H1 (cell line): Measurements from ENCODE around the gene RHOU. TPM values are rescaled to one million over a fixed set of nuclear protein-coding genes. Genes with fewer than 3 reads are reported as not detected.
A peak's percentile ranks its signal among the peaks of the same experiment; 100 is the strongest.

ENCODE experiments used
- CTCF ChIA-PET: fragments of 300-600 bp; sonication (Branson Sonifier 250); formaldehyde crosslinking; loops from one replicate; lab custom pipeline; 2021; ENCODE audit not compliant: partially characterized antibody; lab: Charles Lee
- POLR2A ChIA-PET: fragments of 300-600 bp; sonication (Branson Sonifier 250); formaldehyde crosslinking; loops from one replicate; lab custom pipeline; 2021; ENCODE audit warnings: inconsistent platforms; ENCODE audit not compliant: partially characterized antibody; lab: Charles Lee
- DNase-seq, 2 experiments: peaks; one replicate each; pipeline versions ENCODE4 v3.0.0 to v3.0.0-alpha.2; 2010 to 2022; ENCODE audit warnings: low spot score in 2 of 2, low read depth in 1 of 2, mixed read lengths in 1 of 2
- FAIRE-seq: peaks from 2 replicates; lab custom pipeline; 2011; peaks lifted over from hg19 to GRCh38; lab: Jason Lieb, UNC
- H2AFZ ChIP-seq: 2 replicates; pipeline ENCODE4 v1.8.1; 2012; ENCODE audit warnings: low read length, inconsistent platforms
- H2AK5ac ChIP-seq: 2 replicates; pipeline ENCODE4 v1.6.1; 2013; ENCODE audit warnings: low read depth, low read length
- H2BK120ac ChIP-seq: replicated peaks from 2 replicates; pipeline ENCODE3; 2013; ENCODE audit warnings: low read depth, low read length, inconsistent platforms
- H2BK12ac ChIP-seq: 2 replicates; pipeline ENCODE4 v1.6.1; 2013; ENCODE audit warnings: low read depth, low read length
- H2BK15ac ChIP-seq: 2 replicates; pipeline ENCODE4 v1.6.1; 2013; ENCODE audit warnings: low read length
- H2BK20ac ChIP-seq: 2 replicates; pipeline ENCODE4 v1.6.1; 2013; ENCODE audit warnings: low read length
- H2BK5ac ChIP-seq: 2 replicates; pipeline ENCODE4 v1.6.1; 2013; ENCODE audit warnings: low read depth, low read length
- H3K14ac ChIP-seq: 2 replicates; pipeline ENCODE4 v1.6.1; 2013; ENCODE audit warnings: inconsistent platforms; ENCODE audit not compliant: insufficient read length
- H3K18ac ChIP-seq: 2 replicates; pipeline ENCODE4 v1.6.1; 2013; ENCODE audit warnings: low read length; ENCODE audit errors: extremely low read depth
- H3K23ac ChIP-seq: 2 replicates; pipeline ENCODE4 v1.6.1; 2013; ENCODE audit warnings: inconsistent platforms; ENCODE audit not compliant: insufficient read length
- H3K23me2 ChIP-seq: 2 replicates; pipeline ENCODE4 v1.6.1; 2013; ENCODE audit warnings: low read depth, low read length
- H3K27ac ChIP-seq: 2 replicates; pipeline ENCODE4 v1.6.1; 2011; ENCODE audit warnings: low read depth, low read length, inconsistent platforms
- H3K27me3 ChIP-seq, 4 experiments: replicated peaks in 1 of 4; 1 replicate in 1 of 4; 2 replicates in 3 of 4; pipeline versions ENCODE4 v1.6.1 to v1.8.1; 2011 to 2013; ENCODE audit warnings: low read length in 3 of 4, mild to moderate bottlenecking in 3 of 4, inconsistent platforms in 2 of 4, mixed read lengths in 2 of 4, moderate library complexity in 1 of 4; ENCODE audit not compliant: control insufficient read depth in 3 of 4, insufficient read depth in 3 of 4; ENCODE audit errors: extremely low read depth in 1 of 4
- H3K36me3 ChIP-seq, 4 experiments: 2 replicates each; pipeline versions ENCODE4 v1.6.1 to v1.8.1; 2011 to 2013; ENCODE audit warnings: mild to moderate bottlenecking in 4 of 4, low read length in 3 of 4, moderate library complexity in 2 of 4, control low read depth in 1 of 4, inconsistent platforms in 1 of 4; ENCODE audit not compliant: insufficient read depth in 4 of 4, control insufficient read depth in 2 of 4
- H3K4ac ChIP-seq: replicated peaks from 2 replicates; pipeline ENCODE3; 2013; ENCODE audit warnings: low read length, low read depth, mixed read lengths, inconsistent platforms; ENCODE audit not compliant: insufficient read length
- H3K4me1 ChIP-seq, 4 experiments: replicated peaks in 1 of 4; 1 replicate in 1 of 4; 2 replicates in 3 of 4; pipeline versions ENCODE4 v1.6.1 to v1.8.1; 2011 to 2013; ENCODE audit warnings: low read length in 3 of 4, inconsistent platforms in 2 of 4, mixed read lengths in 1 of 4; ENCODE audit not compliant: insufficient read depth in 4 of 4, control insufficient read depth in 3 of 4
- H3K4me2 ChIP-seq, 2 experiments: 2 replicates each; pipeline versions ENCODE4 v1.6.1 to v1.8.1; 2011 to 2013; ENCODE audit warnings: low read depth in 2 of 2, low read length in 2 of 2, control low read depth in 1 of 2, inconsistent platforms in 1 of 2, mild to moderate bottlenecking in 1 of 2; ENCODE audit not compliant: insufficient read depth in 1 of 2
- H3K4me3 ChIP-seq, 4 experiments: fragments of 200-600, 300-600 bp in 1 of 4; sonication (generic), shearing (Covaris generic), sonication (Bioruptor Twin) in 1 of 4; 2 replicates each; pipeline versions ENCODE4 v1.5.1 to v1.8.1; 2011 to 2016; ENCODE audit warnings: low read length in 4 of 4, low read depth in 3 of 4, control low read depth in 2 of 4, inconsistent platforms in 2 of 4, mild to moderate bottlenecking in 2 of 4, mixed read lengths in 1 of 4, moderate library complexity in 1 of 4; ENCODE audit not compliant: insufficient read depth in 2 of 4; ENCODE audit errors: extremely low read depth in 1 of 4
- H3K56ac ChIP-seq: replicated peaks from 2 replicates; pipeline ENCODE3; 2013; ENCODE audit warnings: low read depth, mild to moderate bottlenecking, mixed read lengths, low read length, inconsistent platforms; ENCODE audit not compliant: insufficient read length
- H3K79me1 ChIP-seq: 2 replicates; pipeline ENCODE4 v1.6.1; 2013; ENCODE audit warnings: low read depth, low read length, control low read depth
- H3K79me2 ChIP-seq, 2 experiments: 2 replicates each; pipeline versions ENCODE4 v1.6.1 to v1.8.1; 2012 to 2013; ENCODE audit warnings: low read length in 2 of 2, mild to moderate bottlenecking in 2 of 2, inconsistent platforms in 1 of 2; ENCODE audit not compliant: insufficient read depth in 2 of 2, control insufficient read depth in 1 of 2
- H3K9ac ChIP-seq, 4 experiments: replicated peaks in 1 of 4; 1 replicate in 1 of 4; 2 replicates in 3 of 4; pipeline versions ENCODE4 v1.6.1 to v1.8.1; 2011 to 2013; ENCODE audit warnings: low read depth in 3 of 4, low read length in 3 of 4, control low read depth in 2 of 4, mild to moderate bottlenecking in 2 of 4, moderate library complexity in 2 of 4, inconsistent platforms in 1 of 4; ENCODE audit errors: extremely low read depth in 1 of 4
- H3K9me3 ChIP-seq, 2 experiments: 2 replicates each; pipeline versions ENCODE4 v1.6.1 to v1.8.1; 2012 to 2013; ENCODE audit warnings: mild to moderate bottlenecking in 2 of 2, moderate library complexity in 2 of 2, control low read depth in 1 of 2, inconsistent platforms in 1 of 2, low read depth in 1 of 2, low read length in 1 of 2, mixed read lengths in 1 of 2; ENCODE audit not compliant: insufficient read depth in 2 of 2
- H4K20me1 ChIP-seq, 2 experiments: replicated peaks in 1 of 2; 2 replicates each; pipeline versions ENCODE3 to v1.8.1; 2011 to 2013; ENCODE audit warnings: inconsistent platforms in 2 of 2, low read length in 2 of 2, mild to moderate bottlenecking in 1 of 2; ENCODE audit not compliant: insufficient read depth in 2 of 2, control insufficient read depth in 1 of 2
- H4K5ac ChIP-seq: 2 replicates; pipeline ENCODE4 v1.6.1; 2013; ENCODE audit warnings: low read length, low read depth, mixed read lengths, inconsistent platforms; ENCODE audit not compliant: insufficient read length
- H4K8ac ChIP-seq: 2 replicates; pipeline ENCODE4 v1.8.0; 2013; ENCODE audit warnings: mild to moderate bottlenecking, moderate library complexity, low read length, inconsistent platforms; ENCODE audit not compliant: insufficient read depth; ENCODE audit errors: extremely low read depth
- H4K91ac ChIP-seq: replicated peaks from 2 replicates; pipeline ENCODE3; 2013; ENCODE audit warnings: low read length, mixed read lengths, inconsistent platforms; ENCODE audit not compliant: insufficient read length
- CHD1 ChIP-seq: IDR thresholded peaks from 2 replicates; pipeline ENCODE4 v1.6.1; 2012; ENCODE audit warnings: low read depth, low read length, improper control_type of control experiment
- CREB1 ChIP-seq: IDR thresholded peaks from 2 replicates; pipeline ENCODE4 v1.6.1; 2012; ENCODE audit warnings: inconsistent platforms
- EP300 ChIP-seq, 2 experiments: IDR thresholded peaks; 1 replicate in 1 of 2; 2 replicates in 1 of 2; pipeline ENCODE4 v1.6.1; 2011 to 2012; ENCODE audit warnings: low read depth in 2 of 2, low read length in 2 of 2, mild to moderate bottlenecking in 2 of 2, borderline replicate concordance in 1 of 2, inconsistent platforms in 1 of 2, moderate library complexity in 1 of 2
- KDM1A ChIP-seq: fragments of 200-600, 300-600 bp; sonication (generic); IDR thresholded peaks from 2 replicates; pipeline ENCODE4 v1.7.1; 2016; ENCODE audit warnings: mild to moderate bottlenecking, low read length, borderline replicate concordance
- POLR2AphosphoS5 ChIP-seq: IDR thresholded peaks from 2 replicates; pipeline ENCODE4 v1.6.1; 2011; ENCODE audit warnings: low read depth, low read length
- POU5F1 ChIP-seq: IDR thresholded peaks from 2 replicates; pipeline ENCODE4 v1.6.1; 2011; ENCODE audit warnings: low read depth, mild to moderate bottlenecking, low read length, moderate library complexity
- SIX5 ChIP-seq: IDR thresholded peaks from 2 replicates; pipeline ENCODE4 v1.6.1; 2011; ENCODE audit warnings: mild to moderate bottlenecking, low read depth, low read length
- SP4 ChIP-seq: IDR thresholded peaks from 2 replicates; pipeline ENCODE4 v1.6.1; 2012; ENCODE audit warnings: low read length, inconsistent platforms
- WGBS, 2 experiments: shearing (Covaris generic) in 1 of 2; methylation state at CpG; one replicate each; pipeline versions ENCODE4 v1.1.6 to v1.1.7; 2013 to 2015; ENCODE audit warnings: low lambda C conversion rate in 2 of 2, mixed read lengths in 2 of 2, inconsistent platforms in 1 of 2, low coverage in 1 of 2, missing lambda C conversion rate in 1 of 2; ENCODE audit not compliant: insufficient replicate concordance in 2 of 2, insufficient coverage in 1 of 2, insufficient read length in 1 of 2; ENCODE audit errors: extremely low coverage in 1 of 2, missing lambda C conversion rate in 1 of 2; 5-methylcytosine and 5-hydroxymethylcytosine counted together
- polyA plus RNA-seq, 7 experiments: library from polyadenylated mRNA; depleted of rRNA in 3 of 7; stranded (reverse) in 5 of 7; unstranded in 2 of 7; fragments of >200 nt in 5 of 7; fragments of 200-250 nt in 2 of 7; gene quantifications; 1 replicate in 5 of 7; 2 replicates in 1 of 7; 4 replicates in 1 of 7; pipeline versions ENCODE4 v1.2.1 to v1.2.3, GENCODE V29; 2011 to 2013; ENCODE audit warnings: missing spikeins in 2 of 7, mixed read lengths in 2 of 7
- total RNA-seq: library from RNA; stranded (reverse); fragmentation: NEBNext Ultra II Directional; extraction: Animal tissue kit (Norgen Biotek cat#: 25700); gene quantifications from 2 replicates; pipeline ENCODE4 v1.2.1, GENCODE V29; 2021
- TF ChIP-seq, protein P1 (sequence below): IDR thresholded peaks from 2 replicates; pipeline ENCODE4 v1.6.1; 2012; ENCODE audit warnings: inconsistent platforms

RHOU gene
- total and polyA plus RNA-seq, 2 of the 8 experiments (the other 6 are each of a cell fraction or from before 2014, with no cell fraction given), result 3.0 to 3.4 TPM

- ChIA-PET POLR2A (no interaction called here), CTCF (interaction anchor here (1.1 kb wide), 1 partner anchor 405 kb away, joined by 3 read pairs; no protein-coding TSS in a partner anchor)
- Histone ChIP-seq H2AFZ (peak overlapping the region; percentile 91), H3K4me1 (no peaks in the 10 kb centered on the region), H3K27me3 (no peaks in the 10 kb centered on the region), H3K27ac (no peak overlapping the region), H2AK5ac (no peak overlapping the region), H4K8ac (no peak overlapping the region), H3K56ac (no peak overlapping the region), H2BK20ac (no peak overlapping the region), H3K14ac (no peak overlapping the region), H3K79me1 (no peaks in the 10 kb centered on the region), H2BK12ac (no peak overlapping the region), H2BK5ac (no peak overlapping the region), H2BK120ac (no peak overlapping the region), H3K23me2 (no peaks in the 10 kb centered on the region), H3K18ac (no peak overlapping the region), H3K4ac (no peak overlapping the region), H4K5ac (no peak overlapping the region), H4K91ac (no peak overlapping the region), H3K36me3 (no peaks in the 10 kb centered on the region), H2BK15ac (no peak overlapping the region), H3K23ac (no peak overlapping the region), H3K9ac (no peak overlapping the region), H4K20me1 (no peaks in the 10 kb centered on the region), H3K4me3 (no peak overlapping the region), H3K79me2 (no peaks in the 10 kb centered on the region), H3K9me3 (no peaks in the 10 kb centered on the region), H3K4me2 (no peak overlapping the region)
- DNase-seq, result no peak
- 68% methylated on average over 6 of the region's 6 CpGs; no CpG with 5 or more reads in 1 of the 2 experiments for WGBS, 2 experiments
- FAIRE-seq, result no peak
- no peak for TF ChIP-seq SIX5
- TF ChIP-seq, protein P1, sequence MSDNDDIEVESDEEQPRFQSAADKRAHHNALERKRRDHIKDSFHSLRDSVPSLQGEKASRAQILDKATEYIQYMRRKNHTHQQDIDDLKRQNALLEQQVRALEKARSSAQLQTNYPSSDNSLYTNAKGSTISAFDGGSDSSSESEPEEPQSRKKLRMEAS, result no peak
- no peak for TF ChIP-seq KDM1A
- TF ChIP-seq EP300 (IDR thresholded peaks at IDR 0.05; ENCODE audit: borderline replicate concordance in 1 of 2, low read depth in 2 of 2, low read length in 2 of 2), result no peak
- no peak for TF ChIP-seq CREB1
- no peak for TF ChIP-seq POLR2AphosphoS5
- no peak for TF ChIP-seq CHD1
- no peak for TF ChIP-seq SP4
- TF ChIP-seq POU5F1, result no peak
Measured at GRCh38 chr1:228697207-228698016, 37.9 kb upstream of the RHOU start.
